Upper lobe of left lung (tissue), 4 donors: ENCODE data around the gene SYNPO2.
"Not testable (repeated sequence)": the region's sequence is repeated elsewhere in the genome, so short reads cannot be mapped to it uniquely, and the experiment has no call there.

Experiments used
- EP300 ChIP-seq, 4 donors: sonication (generic); formaldehyde crosslinking; IDR thresholded peaks; one replicate each; pipeline ENCODE4 v1.5.1; 2017; ENCODE audit warnings: antibody characterized with exemption in 4 of 4, control low read depth in 2 of 4
- TF ChIP-seq, protein P1 (sequence below), 6 experiments: fragments of 450-650 bp in 4 of 6; fragments of 200-600 bp in 2 of 6; sonication (generic) in 2 of 6; IDR thresholded peaks; one replicate each; pipeline ENCODE4 v1.5.1; 2016 to 2019; ENCODE audit warnings: antibody characterized with exemption in 6 of 6

DNA sequence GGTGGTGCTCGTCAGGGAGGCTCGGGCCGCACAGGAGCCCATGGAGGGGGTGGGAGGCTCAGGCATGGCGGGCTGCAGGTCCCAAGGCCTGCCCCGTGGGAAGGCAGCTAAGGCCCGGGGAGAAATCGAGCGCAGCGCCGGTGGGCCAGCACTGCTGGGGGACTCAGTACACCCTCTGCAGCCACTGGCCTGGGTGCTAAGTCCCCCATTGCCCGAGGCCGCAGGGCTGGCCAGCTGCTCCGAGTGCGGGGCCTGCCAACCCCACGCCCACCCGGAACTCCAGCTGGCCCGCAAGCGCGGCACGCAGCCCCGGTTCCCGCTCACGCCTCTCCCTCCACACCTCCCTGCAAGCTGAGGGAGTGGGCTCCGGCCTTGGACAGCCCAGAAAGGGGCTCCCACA lies 88.4 kb downstream of the SYNPO2 start:
- TF ChIP-seq EP300 (IDR thresholded peaks at IDR 0.05): not testable (repeated sequence)
- TF ChIP-seq, protein P1, sequence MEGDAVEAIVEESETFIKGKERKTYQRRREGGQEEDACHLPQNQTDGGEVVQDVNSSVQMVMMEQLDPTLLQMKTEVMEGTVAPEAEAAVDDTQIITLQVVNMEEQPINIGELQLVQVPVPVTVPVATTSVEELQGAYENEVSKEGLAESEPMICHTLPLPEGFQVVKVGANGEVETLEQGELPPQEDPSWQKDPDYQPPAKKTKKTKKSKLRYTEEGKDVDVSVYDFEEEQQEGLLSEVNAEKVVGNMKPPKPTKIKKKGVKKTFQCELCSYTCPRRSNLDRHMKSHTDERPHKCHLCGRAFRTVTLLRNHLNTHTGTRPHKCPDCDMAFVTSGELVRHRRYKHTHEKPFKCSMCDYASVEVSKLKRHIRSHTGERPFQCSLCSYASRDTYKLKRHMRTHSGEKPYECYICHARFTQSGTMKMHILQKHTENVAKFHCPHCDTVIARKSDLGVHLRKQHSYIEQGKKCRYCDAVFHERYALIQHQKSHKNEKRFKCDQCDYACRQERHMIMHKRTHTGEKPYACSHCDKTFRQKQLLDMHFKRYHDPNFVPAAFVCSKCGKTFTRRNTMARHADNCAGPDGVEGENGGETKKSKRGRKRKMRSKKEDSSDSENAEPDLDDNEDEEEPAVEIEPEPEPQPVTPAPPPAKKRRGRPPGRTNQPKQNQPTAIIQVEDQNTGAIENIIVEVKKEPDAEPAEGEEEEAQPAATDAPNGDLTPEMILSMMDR (IDR thresholded peaks at IDR 0.05): not testable (repeated sequence)
